ENCODE measurements around the gene RABL6.
"Not testable (repeated sequence)": the region's sequence is repeated elsewhere in the genome, so short reads cannot be mapped to it uniquely, and the experiment has no call there.

RABL6 gene

GRCh38 chr9:136837856-136838277, 30.1 kb downstream of the RABL6 start:
- DNase-seq: not testable (repeated sequence)

GRCh38 chr9:136838314-136839228, 30.8 kb downstream of the RABL6 start:
- DNase-seq: peak; percentile 39

- DNase-seq: no peak
Measured at GRCh38 chr9:136839229-136840139, 31.7 kb downstream of the RABL6 start.

- peak; percentile 49 for DNase-seq
Measured at GRCh38 chr9:136840140-136840876, 32.6 kb downstream of the RABL6 start.

- peak; percentile 98 for DNase-seq
Measured at GRCh38 chr9:136840877-136841645, 33.3 kb downstream of the RABL6 start.

- DNase-seq: peak; percentile 87
Measured at GRCh38 chr9:136841646-136842379, 34.1 kb downstream of the RABL6 start.

- peak; percentile 86 for DNase-seq
Measured at GRCh38 chr9:136842380-136842948, 34.7 kb downstream of the RABL6 start, which contains the start of gene AJM1. AJM1 (plus strand) TSS chr9:136842478; CDS start chr9:136844415, 1,937 bp downstream.

- DNase-seq: peak; percentile 45
Measured at GRCh38 chr9:136843159-136843800, 35.5 kb downstream of the RABL6 start.

- DNase-seq: peak; percentile 40
Measured at GRCh38 chr9:136843801-136844740, 36.3 kb downstream of the RABL6 start.

- DNase-seq: no peak
Measured at GRCh38 chr9:136844761-136845464, 37.2 kb downstream of the RABL6 start.

GRCh38 chr9:136845465-136846260, 37.9 kb downstream of the RABL6 start:
- DNase-seq: no peak

GRCh38 chr9:136846376-136847087, 38.8 kb downstream of the RABL6 start:
- no peak for DNase-seq

GRCh38 chr9:136847088-136847825, 39.5 kb downstream of the RABL6 start:
- no peak for DNase-seq

- DNase-seq: peak; percentile 88
Measured at GRCh38 chr9:136847826-136848392, 40.2 kb downstream of the RABL6 start.

- DNase-seq: peak; percentile 89
Measured at GRCh38 chr9:136848393-136849037, 40.8 kb downstream of the RABL6 start.
